22Rv1 (cell line): ENCODE data around the gene GTF2F2.

ENCODE experiments used
- H3K27ac ChIP-seq: fragments of 450-650 bp; 2 replicates; pipeline ENCODE4 v1.5.1; 2017
- CTCF ChIP-seq: fragments of 450-650 bp; IDR thresholded peaks from 2 replicates; pipeline ENCODE4 v1.5.1; 2017; ENCODE audit warnings: mild to moderate bottlenecking
- ZFX ChIP-seq: fragments of 450-650 bp; IDR thresholded peaks from 2 replicates; pipeline ENCODE4 v1.6.1; 2017; ENCODE audit warnings: antibody characterized with exemption, borderline replicate concordance

The GTF2F2 gene

GRCh38 chr13:45195421-45195820 is 75.1 kb downstream of the GTF2F2 start:
- TF ChIP-seq ZFX (no peak), CTCF (no peak)
- H3K27ac ChIP-seq: no peak overlapping the region

GRCh38 chr13:45196096-45196495 is 75.8 kb downstream of the GTF2F2 start:
- TF ChIP-seq ZFX (no peak), CTCF (no peak)

GRCh38 chr13:45196622-45197021 is 76.3 kb downstream of the GTF2F2 start:
- TF ChIP-seq CTCF: no peak
- TF ChIP-seq ZFX: no peak
- H3K27ac ChIP-seq: no peak overlapping the region

More at GRCh38 chr13:45196096-45196495, 75.8 kb downstream of the GTF2F2 start:
- no peak overlapping the region for H3K27ac ChIP-seq

- TF ChIP-seq CTCF (no peak), ZFX (no peak)
- H3K27ac ChIP-seq: no peak overlapping the region
Measured at GRCh38 chr13:45198041-45198440, 77.7 kb downstream of the GTF2F2 start.

- TF ChIP-seq CTCF: no peak
- no peak for TF ChIP-seq ZFX
- H3K27ac ChIP-seq: no peak overlapping the region
Measured at GRCh38 chr13:45198924-45199323, 78.6 kb downstream of the GTF2F2 start.

GRCh38 chr13:45199711-45200110 is 79.4 kb downstream of the GTF2F2 start:
- H3K27ac ChIP-seq: no peak overlapping the region

More at GRCh38 chr13:45199711-45200110, 79.4 kb downstream of the GTF2F2 start:
- TF ChIP-seq CTCF: no peak
- no peak for TF ChIP-seq ZFX
